ENCODE results near the gene CELSR3. TPM values are rescaled to one million over a fixed set of nuclear protein-coding genes. Genes with fewer than 3 reads are reported as not detected.

Gene CELSR3
- total RNA-seq, 1 donor from 2014 or later, result 1.2 TPM

- Histone ChIP-seq H3K36me3 (peaks cover 68% of the 10 kb centered on the region), H3K27ac (no peak overlapping the region), H3K9me3 (no peaks in the 10 kb centered on the region), H3K4me1 (peaks cover 16% of the 10 kb centered on the region), H3K4me3 (no peak overlapping the region), H3K27me3 (no peaks in the 10 kb centered on the region)
- no peak for DNase-seq
- TF ChIP-seq, protein P1, sequence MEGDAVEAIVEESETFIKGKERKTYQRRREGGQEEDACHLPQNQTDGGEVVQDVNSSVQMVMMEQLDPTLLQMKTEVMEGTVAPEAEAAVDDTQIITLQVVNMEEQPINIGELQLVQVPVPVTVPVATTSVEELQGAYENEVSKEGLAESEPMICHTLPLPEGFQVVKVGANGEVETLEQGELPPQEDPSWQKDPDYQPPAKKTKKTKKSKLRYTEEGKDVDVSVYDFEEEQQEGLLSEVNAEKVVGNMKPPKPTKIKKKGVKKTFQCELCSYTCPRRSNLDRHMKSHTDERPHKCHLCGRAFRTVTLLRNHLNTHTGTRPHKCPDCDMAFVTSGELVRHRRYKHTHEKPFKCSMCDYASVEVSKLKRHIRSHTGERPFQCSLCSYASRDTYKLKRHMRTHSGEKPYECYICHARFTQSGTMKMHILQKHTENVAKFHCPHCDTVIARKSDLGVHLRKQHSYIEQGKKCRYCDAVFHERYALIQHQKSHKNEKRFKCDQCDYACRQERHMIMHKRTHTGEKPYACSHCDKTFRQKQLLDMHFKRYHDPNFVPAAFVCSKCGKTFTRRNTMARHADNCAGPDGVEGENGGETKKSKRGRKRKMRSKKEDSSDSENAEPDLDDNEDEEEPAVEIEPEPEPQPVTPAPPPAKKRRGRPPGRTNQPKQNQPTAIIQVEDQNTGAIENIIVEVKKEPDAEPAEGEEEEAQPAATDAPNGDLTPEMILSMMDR (IDR thresholded peaks at IDR 0.05), result no peak
- no peak for ATAC-seq
- intact Hi-C loops (cut with DNase I), result no loop called here
These were observed 33.9 kb upstream of the CELSR3 start for GRCh38 chr3:48696601-48697000.

DNA sequence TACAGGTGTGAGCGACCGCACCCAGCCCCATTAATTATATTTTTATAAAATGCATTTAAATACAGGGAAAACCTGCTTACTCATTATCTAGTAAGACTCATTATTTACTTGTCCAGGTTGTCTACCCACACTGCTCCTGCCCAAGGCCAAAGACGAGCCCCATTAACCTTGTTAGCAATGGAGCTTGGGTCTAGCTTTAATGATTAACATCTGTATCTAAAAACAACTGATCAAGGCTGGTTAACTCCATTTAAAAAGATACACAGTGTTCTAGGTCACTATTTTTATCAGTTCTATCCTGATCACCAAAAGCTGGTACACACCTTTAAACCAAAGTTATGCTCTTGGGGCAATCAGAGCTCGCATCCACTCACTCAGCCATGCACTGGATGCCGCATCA, 33.5 kb upstream of the CELSR3 start:
- peak; percentile 12 for DNase-seq
- Histone ChIP-seq H3K9me3 (no peaks in the 10 kb centered on the region), H3K27ac (no peak overlapping the region), H3K4me1 (peaks cover 16% of the 10 kb centered on the region), H3K36me3 (peaks cover 71% of the 10 kb centered on the region), H3K4me3 (no peak overlapping the region), H3K27me3 (no peaks in the 10 kb centered on the region)
- no peak for ATAC-seq
- TF ChIP-seq, protein P1 (IDR thresholded peaks at IDR 0.05), result no peak
- intact Hi-C loops (cut with DNase I), result no loop called here

DNA sequence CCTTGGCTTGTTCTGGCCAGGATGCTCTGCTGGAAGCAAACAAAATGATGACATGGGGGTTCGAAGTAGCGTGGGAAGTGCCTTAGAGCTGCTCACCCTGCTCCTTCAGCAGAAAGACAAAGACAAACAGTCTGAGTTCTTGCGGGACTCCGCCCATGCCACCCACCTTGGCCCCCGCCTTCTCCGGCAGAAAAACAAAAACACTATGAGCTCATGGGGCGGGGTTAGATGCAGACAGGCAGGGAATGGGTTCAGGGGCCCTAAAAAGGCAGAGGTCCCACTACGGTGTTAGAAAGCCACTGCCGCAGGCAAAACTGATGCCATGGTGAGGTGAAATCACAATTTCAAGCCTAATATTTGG, 32.7 kb upstream of the CELSR3 start:
- H3K9me3 ChIP-seq, result no peaks in the 10 kb centered on the region
- peak overlapping the region; percentile 35 for H3K4me3 ChIP-seq
- TF ChIP-seq, protein P1 (IDR thresholded peaks at IDR 0.05), result no peak
- peak overlapping the region; percentile 81 for H3K27ac ChIP-seq
- H3K36me3 ChIP-seq, result peaks cover 72% of the 10 kb centered on the region
- intact Hi-C loops (cut with DNase I), result no loop called here
- no peaks in the 10 kb centered on the region for H3K27me3 ChIP-seq
- peak; percentile 27 for ATAC-seq
- H3K4me1 ChIP-seq, result peaks cover 16% of the 10 kb centered on the region
- DNase-seq, result peak; percentile 59

DNA sequence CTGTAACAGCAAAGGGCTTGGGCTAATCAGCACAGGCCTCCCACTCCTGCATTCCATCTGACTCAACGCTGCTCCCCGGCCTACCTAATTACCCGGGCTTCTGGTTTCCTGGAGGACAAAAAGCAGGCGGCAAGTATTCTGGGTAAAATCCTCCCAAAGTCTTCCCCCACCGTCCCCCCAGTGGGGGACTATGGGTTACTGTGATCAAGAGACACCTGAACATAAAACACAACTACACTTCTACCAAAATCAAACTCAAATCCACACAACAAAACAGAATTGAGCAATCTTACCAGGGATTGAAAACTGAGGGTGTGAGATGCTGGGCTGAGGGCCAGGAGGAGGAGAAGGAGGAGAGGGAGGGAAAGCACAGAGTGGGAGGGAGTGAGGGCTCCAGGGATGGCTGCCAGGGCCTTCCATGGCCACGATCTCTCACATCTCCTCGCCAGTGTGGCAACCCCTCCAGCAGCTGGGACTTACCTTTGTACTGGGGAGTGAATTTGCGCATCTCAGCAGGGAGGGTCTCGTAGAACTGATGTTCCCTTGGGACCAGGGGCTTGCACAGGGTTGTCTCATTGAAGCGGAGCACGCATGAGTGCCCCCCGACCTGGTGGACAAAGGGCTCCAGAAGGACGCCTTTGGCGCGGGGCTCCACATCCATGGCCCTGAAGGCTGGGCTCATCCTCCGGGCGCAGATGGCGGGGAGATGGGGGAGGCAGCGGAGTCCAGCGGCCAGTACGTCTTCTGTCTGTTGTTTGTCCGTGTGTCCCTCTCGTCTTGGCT, 32.1 kb upstream of the CELSR3 start:
- TF ChIP-seq, protein P1 (IDR thresholded peaks at IDR 0.05), result no peak
- DNase-seq (peak; percentile 80), ATAC-seq (peak; percentile 86)
- Histone ChIP-seq H3K4me1 (peaks cover 11% of the 10 kb centered on the region), H3K9me3 (no peaks in the 10 kb centered on the region), H3K27me3 (no peaks in the 10 kb centered on the region), H3K27ac (peak overlapping the region; percentile 81), H3K36me3 (peaks cover 77% of the 10 kb centered on the region), H3K4me3 (peak overlapping the region; percentile 35)
- intact Hi-C loops (cut with DNase I), result no loop called here

GRCh38 chr3:48693826-48694225, 31.1 kb upstream of the CELSR3 start:
- no peaks in the 10 kb centered on the region for H3K27me3 ChIP-seq
- peak overlapping the region; percentile 35 for H3K4me3 ChIP-seq
- DNase-seq, result peak; percentile 42
- H3K36me3 ChIP-seq, result peaks cover 78% of the 10 kb centered on the region
- peaks cover 11% of the 10 kb centered on the region for H3K4me1 ChIP-seq
- TF ChIP-seq, protein P1 (IDR thresholded peaks at IDR 0.05), result no peak
- ATAC-seq, result no peak
- no peaks in the 10 kb centered on the region for H3K9me3 ChIP-seq
- peak overlapping the region; percentile 81 for H3K27ac ChIP-seq
- intact Hi-C loops (cut with DNase I), result no loop called here
